Keratinocyte (primary cell): ENCODE data around the gene BRICD5.

Experiments used
- EZH2 ChIP-seq: IDR thresholded peaks from one replicate; pipeline ENCODE4 v1.6.1; 2012; ENCODE audit warnings: inconsistent platforms, mild to moderate bottlenecking, low read length, moderate library complexity
- TF ChIP-seq, protein P1 (sequence below), 3 experiments: IDR thresholded peaks in 1 of 3; conservative IDR thresholded peaks in 1 of 3; optimal IDR thresholded peaks in 1 of 3; 2 replicates in 2 of 3; 3 replicates in 1 of 3; pipeline versions ENCODE3 to v1.5.1; 2011; ENCODE audit warnings: low read length in 3 of 3, mild to moderate bottlenecking in 3 of 3, moderate library complexity in 2 of 3, control low read depth in 1 of 3, inconsistent platforms in 1 of 3; ENCODE audit not compliant: insufficient read depth in 2 of 3; ENCODE audit errors: extremely low read depth in 1 of 3

DNA sequence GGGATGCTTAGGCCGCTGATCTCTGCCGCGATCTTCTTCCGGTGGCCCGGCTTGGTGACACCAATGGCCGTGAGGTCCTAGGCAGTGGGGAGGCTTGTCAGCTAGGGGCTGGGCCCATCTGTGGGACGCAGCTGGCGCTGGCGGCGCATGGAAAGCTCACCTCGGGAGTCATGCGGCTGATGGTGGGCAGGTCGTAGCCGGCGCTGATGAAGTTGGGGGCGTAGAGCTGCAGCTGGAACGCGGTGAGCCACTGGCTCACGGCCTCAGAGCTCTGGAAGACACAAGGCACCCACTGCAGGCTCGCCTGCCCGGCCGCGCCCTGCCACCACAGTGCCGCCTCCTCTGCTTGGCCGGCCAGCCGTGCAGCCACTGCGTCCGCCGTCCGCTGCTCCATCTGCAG lies 27.0 kb downstream of the BRICD5 start:
- TF ChIP-seq, protein P1, sequence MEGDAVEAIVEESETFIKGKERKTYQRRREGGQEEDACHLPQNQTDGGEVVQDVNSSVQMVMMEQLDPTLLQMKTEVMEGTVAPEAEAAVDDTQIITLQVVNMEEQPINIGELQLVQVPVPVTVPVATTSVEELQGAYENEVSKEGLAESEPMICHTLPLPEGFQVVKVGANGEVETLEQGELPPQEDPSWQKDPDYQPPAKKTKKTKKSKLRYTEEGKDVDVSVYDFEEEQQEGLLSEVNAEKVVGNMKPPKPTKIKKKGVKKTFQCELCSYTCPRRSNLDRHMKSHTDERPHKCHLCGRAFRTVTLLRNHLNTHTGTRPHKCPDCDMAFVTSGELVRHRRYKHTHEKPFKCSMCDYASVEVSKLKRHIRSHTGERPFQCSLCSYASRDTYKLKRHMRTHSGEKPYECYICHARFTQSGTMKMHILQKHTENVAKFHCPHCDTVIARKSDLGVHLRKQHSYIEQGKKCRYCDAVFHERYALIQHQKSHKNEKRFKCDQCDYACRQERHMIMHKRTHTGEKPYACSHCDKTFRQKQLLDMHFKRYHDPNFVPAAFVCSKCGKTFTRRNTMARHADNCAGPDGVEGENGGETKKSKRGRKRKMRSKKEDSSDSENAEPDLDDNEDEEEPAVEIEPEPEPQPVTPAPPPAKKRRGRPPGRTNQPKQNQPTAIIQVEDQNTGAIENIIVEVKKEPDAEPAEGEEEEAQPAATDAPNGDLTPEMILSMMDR (optimal IDR thresholded peaks at IDR 0.05 in 1 of 3, IDR thresholded peaks at IDR 0.05 in 1 of 3, conservative IDR thresholded peaks at IDR 0.05 in 1 of 3; ENCODE audit: extremely low read depth in 1 of 3, insufficient read depth in 2 of 3, low read length in 3 of 3), result no peak
- no peak for TF ChIP-seq EZH2
